Posterior cingulate gyrus (tissue), 11 donors: ENCODE measurements around the gene NGEF.
A peak's percentile ranks its signal among the peaks of the same experiment; 100 is the strongest.

ENCODE experiments used
- DNase-seq, 10 donors: peaks; one replicate each; pipeline versions ENCODE4 v3.0.0 to v3.0.0-alpha.2; 2020 to 2021; ENCODE audit warnings: mixed read lengths in 3 of 10
- intact Hi-C: fragments of 100-400 bp; cut with DNase I; formaldehyde crosslinking; loops from one replicate; pipeline ENCODE4 v1.15.1; 2023

NGEF gene

GRCh38 chr2:232976176-232976575 is 36.9 kb downstream of the NGEF start:
- DNase-seq = peak in 1 of 10 donors; percentile 59
- intact Hi-C loops = no loop called here

- no peak for DNase-seq
Measured at GRCh38 chr2:232974396-232974795, 38.7 kb downstream of the NGEF start.

GRCh38 chr2:232973796-232974195 is 39.3 kb downstream of the NGEF start:
- no peak for DNase-seq
- intact Hi-C loops = no loop called here

More at GRCh38 chr2:232974396-232974795, 38.7 kb downstream of the NGEF start:
- intact Hi-C loops = no loop called here

GRCh38 chr2:232973011-232973735 is 39.9 kb downstream of the NGEF start:
- DNase-seq = no peak
- intact Hi-C loops = no loop called here

GRCh38 chr2:232971744-232972143 is 41.3 kb downstream of the NGEF start:
- intact Hi-C loops = no loop called here
- DNase-seq = no peak

GRCh38 chr2:232970051-232970450 is 43.0 kb downstream of the NGEF start:
- intact Hi-C loops = no loop called here
- DNase-seq = no peak

GRCh38 chr2:232967474-232967873 is 45.6 kb downstream of the NGEF start:
- no peak for DNase-seq
- intact Hi-C loops = no loop called here

- no peak for DNase-seq
- intact Hi-C loops = no loop called here
Measured at GRCh38 chr2:232966122-232966521, 46.9 kb downstream of the NGEF start.

- intact Hi-C loops = no loop called here
- DNase-seq = no peak
Measured at GRCh38 chr2:232963913-232964312, 49.1 kb downstream of the NGEF start.

- intact Hi-C loops = no loop called here
- DNase-seq = peak in 1 of 10 donors; percentile 15
Measured at GRCh38 chr2:232960862-232961261, 52.2 kb downstream of the NGEF start.

GRCh38 chr2:232959139-232959538 is 53.9 kb downstream of the NGEF start:
- intact Hi-C loops = no loop called here
- no peak for DNase-seq

GRCh38 chr2:232957657-232958090 is 55.4 kb downstream of the NGEF start:
- intact Hi-C loops = no loop called here
- DNase-seq = no peak

GRCh38 chr2:232955856-232956255 is 57.2 kb downstream of the NGEF start:
- DNase-seq = no peak
- intact Hi-C loops = no loop called here

- no peak for DNase-seq
- intact Hi-C loops = no loop called here
Measured at GRCh38 chr2:232954691-232955090, 58.4 kb downstream of the NGEF start.

- intact Hi-C loops = no loop called here
- DNase-seq = no peak
Measured at GRCh38 chr2:232951891-232952290, 61.2 kb downstream of the NGEF start.

- intact Hi-C loops = no loop called here
Measured at GRCh38 chr2:232951181-232951580, 61.9 kb downstream of the NGEF start.

GRCh38 chr2:232950751-232951150 is 62.3 kb downstream of the NGEF start:
- DNase-seq = no peak
- intact Hi-C loops = no loop called here

More at GRCh38 chr2:232951181-232951580, 61.9 kb downstream of the NGEF start:
- DNase-seq = no peak

GRCh38 chr2:232949016-232949415 is 64.0 kb downstream of the NGEF start:
- intact Hi-C loops = no loop called here

GRCh38 chr2:232942831-232943230 is 70.2 kb downstream of the NGEF start:
- no peak for DNase-seq
- intact Hi-C loops = no loop called here

More at GRCh38 chr2:232949016-232949415, 64.0 kb downstream of the NGEF start:
- DNase-seq = no peak

- intact Hi-C loops = no loop called here
- peak in 1 of 10 donors; percentile 17 for DNase-seq
Measured at GRCh38 chr2:232941912-232942594, 71.0 kb downstream of the NGEF start.

GRCh38 chr2:232941400-232941799 is 71.7 kb downstream of the NGEF start:
- DNase-seq = peak in 1 of 10 donors; percentile 3
- intact Hi-C loops = no loop called here

- DNase-seq = peak in 1 of 10 donors; percentile 13
- intact Hi-C loops = no loop called here
Measured at GRCh38 chr2:232940724-232941123, 72.3 kb downstream of the NGEF start.
